Measurements from ENCODE around the gene SPEN.
"Not testable (repeated sequence)": the region's sequence is repeated elsewhere in the genome, so short reads cannot be mapped to it uniquely, and the experiment has no call there.

SPEN gene

GRCh38 chr1:15820478-15820877, 27.0 kb upstream of the SPEN start:
- Histone ChIP-seq H3K4me1 (ENCODE audit: control insufficient read depth, insufficient read depth, low read length) (peaks cover 5% of the 10 kb centered on the region), H3K4me3 (ENCODE audit: low read length) (no peak overlapping the region), H3K36me3 (ENCODE audit: control insufficient read depth, insufficient read depth, low read length) (no peaks in the 10 kb centered on the region), H3K9ac (ENCODE audit: low read length) (no peak overlapping the region), H3K9me3 (ENCODE audit: control insufficient read depth, low read length) (no peaks in the 10 kb centered on the region), H3K27me3 (ENCODE audit: control insufficient read depth, insufficient read depth, low read length) (no peaks in the 10 kb centered on the region)

DNA sequence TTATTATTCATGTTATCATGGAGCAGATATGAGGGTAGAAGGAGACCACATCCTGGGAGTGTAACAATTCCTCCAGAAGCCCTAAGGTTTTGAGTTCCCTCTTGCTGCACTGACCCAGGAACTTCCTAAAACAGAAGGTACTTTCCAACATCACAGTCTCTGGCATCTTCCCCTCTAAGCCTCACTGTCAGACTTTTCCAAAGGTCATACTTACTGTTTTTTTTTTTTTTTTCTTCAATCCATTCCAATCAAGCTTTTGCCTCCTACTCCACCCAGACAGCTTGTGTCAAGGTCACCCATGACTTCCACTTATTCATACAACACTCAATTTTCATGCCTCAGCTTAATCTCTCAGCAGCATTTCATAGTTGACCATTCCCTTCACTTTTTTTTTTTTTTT, 21.7 kb upstream of the SPEN start:
- Histone ChIP-seq H3K36me3 (ENCODE audit: control insufficient read depth, insufficient read depth, low read length) (no peaks in the 10 kb centered on the region), H3K4me3 (ENCODE audit: low read length) (no peak overlapping the region), H3K9ac (ENCODE audit: low read length) (no peak overlapping the region), H3K9me3 (ENCODE audit: control insufficient read depth, low read length) (no peaks in the 10 kb centered on the region), H3K4me1 (ENCODE audit: control insufficient read depth, insufficient read depth, low read length) (peaks cover 5% of the 10 kb centered on the region), H3K27me3 (ENCODE audit: control insufficient read depth, insufficient read depth, low read length) (no peaks in the 10 kb centered on the region)

GRCh38 chr1:15826810-15827507, 20.5 kb upstream of the SPEN start:
- H3K36me3 ChIP-seq (ENCODE audit: control insufficient read depth, insufficient read depth, low read length): no peaks in the 10 kb centered on the region
- peaks cover 5% of the 10 kb centered on the region for H3K4me1 ChIP-seq (ENCODE audit: control insufficient read depth, insufficient read depth, low read length)
- no peak overlapping the region for H3K9ac ChIP-seq (ENCODE audit: low read length)
- H3K9me3 ChIP-seq (ENCODE audit: control insufficient read depth, low read length): no peaks in the 10 kb centered on the region
- H3K27me3 ChIP-seq (ENCODE audit: control insufficient read depth, insufficient read depth, low read length): no peaks in the 10 kb centered on the region
- H3K4me3 ChIP-seq (ENCODE audit: low read length): no peak overlapping the region

GRCh38 chr1:15827567-15827966, 19.9 kb upstream of the SPEN start:
- H3K36me3 ChIP-seq (ENCODE audit: control insufficient read depth, insufficient read depth, low read length); H3K9me3 ChIP-seq (ENCODE audit: control insufficient read depth, low read length); H3K4me1 ChIP-seq (ENCODE audit: control insufficient read depth, insufficient read depth, low read length); H3K9ac ChIP-seq (ENCODE audit: low read length); H3K27me3 ChIP-seq (ENCODE audit: control insufficient read depth, insufficient read depth, low read length); H3K4me3 ChIP-seq (ENCODE audit: low read length): not testable (repeated sequence)

- not testable (repeated sequence) for H3K4me1 ChIP-seq (ENCODE audit: control insufficient read depth, insufficient read depth, low read length); H3K36me3 ChIP-seq (ENCODE audit: control insufficient read depth, insufficient read depth, low read length)
These were observed 18.6 kb upstream of the SPEN start for GRCh38 chr1:15828931-15829330.

DNA sequence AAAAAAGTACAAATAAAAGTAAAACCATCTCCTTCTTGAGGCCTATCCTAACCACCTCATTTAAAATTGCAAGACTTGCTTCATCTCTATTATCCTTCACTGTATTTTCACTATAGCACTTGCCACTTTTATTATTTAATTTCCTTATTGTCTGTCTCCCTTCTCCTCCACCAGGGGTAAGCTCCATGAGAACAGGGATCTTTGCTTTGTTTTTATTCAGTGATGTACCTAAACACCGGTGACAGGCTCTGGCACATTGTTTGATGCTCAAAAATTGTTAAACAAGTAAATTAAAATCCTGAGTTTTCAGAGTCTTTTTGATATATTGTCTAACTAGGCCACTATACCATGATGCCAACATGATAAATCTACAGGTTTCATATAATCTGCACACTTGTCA, 17.2 kb upstream of the SPEN start:
- Histone ChIP-seq H3K36me3 (ENCODE audit: control insufficient read depth, insufficient read depth, low read length) (no peaks in the 10 kb centered on the region), H3K4me1 (ENCODE audit: control insufficient read depth, insufficient read depth, low read length) (peaks cover 9% of the 10 kb centered on the region), H3K27me3 (ENCODE audit: control insufficient read depth, insufficient read depth, low read length) (no peaks in the 10 kb centered on the region), H3K4me3 (ENCODE audit: low read length) (no peak overlapping the region), H3K9me3 (ENCODE audit: control insufficient read depth, low read length) (no peaks in the 10 kb centered on the region), H3K9ac (ENCODE audit: low read length) (no peak overlapping the region)

More at GRCh38 chr1:15828931-15829330, 18.6 kb upstream of the SPEN start:
- H3K9ac ChIP-seq (ENCODE audit: low read length); H3K4me3 ChIP-seq (ENCODE audit: low read length); H3K9me3 ChIP-seq (ENCODE audit: control insufficient read depth, low read length); H3K27me3 ChIP-seq (ENCODE audit: control insufficient read depth, insufficient read depth, low read length): not testable (repeated sequence)

- Histone ChIP-seq H3K36me3 (ENCODE audit: control insufficient read depth, insufficient read depth, low read length) (no peaks in the 10 kb centered on the region), H3K4me3 (ENCODE audit: low read length) (peak overlapping the region; percentile 91), H3K27me3 (ENCODE audit: control insufficient read depth, insufficient read depth, low read length) (no peaks in the 10 kb centered on the region), H3K9ac (ENCODE audit: low read length) (peak overlapping the region; percentile 99), H3K4me1 (ENCODE audit: control insufficient read depth, insufficient read depth, low read length) (peaks cover 10% of the 10 kb centered on the region), H3K9me3 (ENCODE audit: control insufficient read depth, low read length) (no peaks in the 10 kb centered on the region)
These were observed 14.3 kb upstream of the SPEN start for GRCh38 chr1:15833069-15833679.

GRCh38 chr1:15833842-15834405, 13.6 kb upstream of the SPEN start:
- Histone ChIP-seq H3K9me3 (ENCODE audit: control insufficient read depth, low read length) (no peaks in the 10 kb centered on the region), H3K4me3 (ENCODE audit: low read length) (peak overlapping the region; percentile 91), H3K9ac (ENCODE audit: low read length) (peak overlapping the region; percentile 99), H3K27me3 (ENCODE audit: control insufficient read depth, insufficient read depth, low read length) (no peaks in the 10 kb centered on the region), H3K4me1 (ENCODE audit: control insufficient read depth, insufficient read depth, low read length) (peaks cover 10% of the 10 kb centered on the region), H3K36me3 (ENCODE audit: control insufficient read depth, insufficient read depth, low read length) (no peaks in the 10 kb centered on the region)

- Histone ChIP-seq H3K9ac (ENCODE audit: low read length) (peak overlapping the region; percentile 99), H3K27me3 (ENCODE audit: control insufficient read depth, insufficient read depth, low read length) (no peaks in the 10 kb centered on the region), H3K36me3 (ENCODE audit: control insufficient read depth, insufficient read depth, low read length) (no peaks in the 10 kb centered on the region), H3K4me1 (ENCODE audit: control insufficient read depth, insufficient read depth, low read length) (peaks cover 10% of the 10 kb centered on the region), H3K9me3 (ENCODE audit: control insufficient read depth, low read length) (no peaks in the 10 kb centered on the region), H3K4me3 (ENCODE audit: low read length) (peak overlapping the region; percentile 91)
These were observed 12.9 kb upstream of the SPEN start for GRCh38 chr1:15834406-15835204.

DNA sequence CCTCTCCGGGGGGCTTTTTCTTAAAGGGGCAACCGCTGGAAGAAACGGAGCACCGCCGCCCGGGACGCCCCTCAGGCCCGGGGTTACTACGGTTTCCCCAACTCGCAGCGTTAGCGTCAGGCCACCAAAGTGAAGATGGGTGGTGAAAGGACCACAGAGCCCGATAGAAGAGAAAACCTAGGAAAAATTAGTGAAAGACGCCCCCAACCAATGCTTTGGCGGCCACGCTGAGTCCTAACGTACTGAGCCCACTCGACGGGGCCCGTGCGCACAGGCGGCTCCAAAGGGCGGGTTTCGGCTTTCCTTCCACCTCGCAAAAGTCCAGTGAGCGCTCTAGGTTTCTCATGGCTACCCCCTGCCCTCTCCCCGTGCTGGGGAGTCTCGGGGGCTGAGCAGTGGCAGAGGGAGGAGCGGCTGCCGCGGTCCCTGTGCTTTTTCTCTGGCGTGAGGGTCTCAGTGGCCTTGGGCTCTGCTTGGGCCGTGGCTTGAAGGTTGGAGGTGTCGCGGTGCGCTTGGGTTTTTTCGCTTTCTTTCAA, 12.2 kb upstream of the SPEN start:
- Histone ChIP-seq H3K4me3 (ENCODE audit: low read length) (peak overlapping the region; percentile 91), H3K27me3 (ENCODE audit: control insufficient read depth, insufficient read depth, low read length) (no peaks in the 10 kb centered on the region), H3K9me3 (ENCODE audit: control insufficient read depth, low read length) (no peaks in the 10 kb centered on the region), H3K36me3 (ENCODE audit: control insufficient read depth, insufficient read depth, low read length) (no peaks in the 10 kb centered on the region), H3K9ac (ENCODE audit: low read length) (peak overlapping the region; percentile 99), H3K4me1 (ENCODE audit: control insufficient read depth, insufficient read depth, low read length) (peaks cover 10% of the 10 kb centered on the region)

- Histone ChIP-seq H3K9me3 (ENCODE audit: control insufficient read depth, low read length) (no peaks in the 10 kb centered on the region), H3K36me3 (ENCODE audit: control insufficient read depth, insufficient read depth, low read length) (no peaks in the 10 kb centered on the region), H3K4me1 (ENCODE audit: control insufficient read depth, insufficient read depth, low read length) (peaks cover 10% of the 10 kb centered on the region), H3K4me3 (ENCODE audit: low read length) (peak overlapping the region; percentile 91), H3K27me3 (ENCODE audit: control insufficient read depth, insufficient read depth, low read length) (no peaks in the 10 kb centered on the region), H3K9ac (ENCODE audit: low read length) (peak overlapping the region; percentile 99)
These were observed 11.6 kb upstream of the SPEN start for GRCh38 chr1:15835741-15836510.

All from mucosa of stomach (tissue), 1 donor.